Measurements from ENCODE around the gene TMEM178B.
"Not testable (repeated sequence)": the region's sequence is repeated elsewhere in the genome, so short reads cannot be mapped to it uniquely, and the experiment has no call there.

Gene TMEM178B

DNA sequence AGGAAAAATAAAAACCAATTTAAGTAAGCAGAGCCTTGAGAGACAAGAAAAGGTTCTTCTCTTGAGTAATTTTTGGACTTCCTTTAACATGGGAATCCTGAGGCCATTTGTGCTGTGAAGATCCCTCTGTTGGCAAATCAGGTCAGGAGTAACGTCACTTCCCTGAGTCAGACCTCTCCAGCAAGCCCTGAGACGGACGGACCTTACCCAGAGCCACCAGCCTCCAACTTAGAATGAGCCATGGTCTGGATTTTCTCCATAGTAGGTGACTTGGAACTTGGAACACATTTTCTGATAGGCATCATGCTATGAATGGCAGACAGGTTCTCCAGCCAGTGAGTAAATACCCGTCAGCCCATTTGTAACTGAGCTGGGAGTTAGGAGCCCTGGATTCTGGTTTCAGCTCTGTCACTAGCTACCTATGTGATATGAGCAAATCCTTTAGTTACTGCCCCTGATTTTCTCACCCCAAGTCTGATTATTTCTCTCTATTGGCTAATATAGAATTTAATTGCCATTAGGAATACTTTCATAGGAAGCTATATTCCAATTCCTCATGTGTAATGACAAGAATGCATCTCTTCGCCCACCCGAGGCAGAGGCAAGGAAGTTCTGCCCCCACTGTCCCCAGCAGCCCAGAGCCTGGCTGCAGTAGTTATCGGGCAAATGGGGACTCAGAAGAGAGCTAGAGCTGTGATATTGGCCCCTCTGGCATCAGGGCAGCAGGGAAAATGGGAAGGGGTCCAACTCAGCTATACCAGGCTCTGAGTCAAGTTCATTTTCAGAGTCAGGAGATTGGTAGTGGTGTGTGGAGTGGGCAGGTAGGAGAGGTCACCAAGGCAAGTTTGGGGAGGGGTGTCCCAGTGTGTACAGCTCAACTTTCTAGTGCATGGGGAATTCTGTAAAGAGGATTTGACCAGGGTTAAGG lies 323.6 kb downstream of the TMEM178B start:
- DNase-seq = no peak

DNA sequence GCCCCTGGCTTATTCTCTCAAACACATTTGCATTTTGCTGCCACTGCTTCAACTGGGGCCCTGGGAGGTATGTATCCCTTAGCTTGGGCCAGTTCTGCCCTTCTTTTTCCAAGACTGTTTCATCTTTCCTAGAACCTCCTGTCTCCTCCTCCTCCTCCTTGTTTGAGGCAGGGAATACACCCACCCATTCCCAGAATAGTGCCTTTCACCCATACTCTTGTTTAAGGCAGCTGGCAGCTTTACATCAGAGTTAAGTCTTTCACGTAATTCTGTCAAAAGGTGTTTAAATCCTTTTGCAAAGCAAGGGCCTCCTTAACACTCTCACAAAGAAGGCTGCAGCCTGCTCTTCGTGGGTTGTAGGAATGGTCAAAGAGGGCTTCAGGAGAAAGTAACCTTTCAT lies 326.5 kb downstream of the TMEM178B start:
- DNase-seq = no peak

DNA sequence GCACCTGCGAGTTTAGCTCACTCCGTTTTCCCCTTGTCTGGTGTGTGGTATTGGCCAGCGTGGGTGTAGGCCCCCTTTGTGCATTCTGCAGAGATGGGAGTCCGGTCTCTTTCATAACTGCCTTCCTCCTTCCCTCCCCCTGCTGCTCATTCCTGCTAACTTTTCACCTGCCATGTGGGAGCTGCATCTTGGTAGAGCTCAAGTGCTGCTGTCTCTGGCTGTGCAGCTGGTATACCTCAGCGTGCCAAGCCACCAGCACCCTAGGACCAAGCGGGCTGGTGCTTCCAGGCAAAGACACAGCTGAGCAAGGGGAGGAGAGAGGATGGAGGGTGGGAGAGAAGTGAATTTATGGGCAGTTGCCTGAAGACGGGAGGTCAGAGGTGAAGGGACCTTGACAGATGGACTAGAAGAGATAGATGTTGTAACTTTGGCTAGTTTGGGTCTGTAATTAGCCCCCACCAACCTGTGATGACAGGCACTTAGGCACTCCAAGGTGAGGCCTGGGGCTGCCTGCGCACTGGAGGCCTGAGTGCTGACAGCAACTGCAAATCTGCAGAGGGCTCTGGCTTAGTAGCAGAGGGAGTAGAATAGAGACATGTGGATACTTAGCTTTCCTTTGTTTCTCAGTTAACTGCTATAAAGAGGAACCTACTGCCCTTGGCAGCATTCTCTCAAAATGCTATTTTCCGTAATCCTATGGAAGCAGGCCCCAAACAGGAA lies 328.6 kb downstream of the TMEM178B start:
- no peak for DNase-seq

DNA sequence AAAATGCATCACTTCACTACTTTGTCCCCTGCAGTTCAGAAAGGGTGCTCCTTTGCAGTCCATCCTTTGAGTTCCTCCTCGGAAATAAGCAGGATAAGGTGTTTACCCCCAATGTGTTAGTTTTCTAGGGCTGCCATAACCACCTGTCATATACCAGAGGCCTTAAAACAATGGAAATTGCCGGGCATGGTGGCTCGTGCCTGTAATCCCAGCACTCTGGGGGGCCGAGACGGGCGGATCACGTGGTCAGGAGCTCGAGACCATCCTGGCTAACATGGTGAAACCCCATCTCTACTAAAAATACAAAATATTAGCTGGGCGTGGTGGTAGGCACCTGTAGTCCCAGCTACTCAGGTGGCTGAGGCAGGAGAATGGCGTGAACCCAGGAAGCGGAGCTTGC lies 330.0 kb downstream of the TMEM178B start:
- DNase-seq = not testable (repeated sequence)

DNA sequence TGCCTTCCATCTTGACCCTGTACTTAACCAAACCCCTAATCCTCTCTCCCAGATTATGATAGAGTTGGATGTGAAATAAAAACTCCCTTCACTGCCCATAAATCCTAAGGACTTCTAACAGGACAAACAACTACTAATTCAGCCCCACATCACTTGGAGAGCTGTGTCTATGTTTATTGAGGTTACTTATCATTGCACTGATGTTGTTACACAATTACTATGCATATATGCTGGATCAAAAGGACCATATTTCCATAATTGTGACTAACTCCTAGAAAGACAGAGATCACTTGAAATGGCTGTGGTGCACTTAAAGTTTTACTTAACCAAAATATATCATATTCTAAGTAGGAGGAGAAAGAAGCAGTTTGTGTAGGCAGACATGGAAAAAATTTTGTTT lies 332.5 kb downstream of the TMEM178B start:
- DNase-seq = no peak

DNA sequence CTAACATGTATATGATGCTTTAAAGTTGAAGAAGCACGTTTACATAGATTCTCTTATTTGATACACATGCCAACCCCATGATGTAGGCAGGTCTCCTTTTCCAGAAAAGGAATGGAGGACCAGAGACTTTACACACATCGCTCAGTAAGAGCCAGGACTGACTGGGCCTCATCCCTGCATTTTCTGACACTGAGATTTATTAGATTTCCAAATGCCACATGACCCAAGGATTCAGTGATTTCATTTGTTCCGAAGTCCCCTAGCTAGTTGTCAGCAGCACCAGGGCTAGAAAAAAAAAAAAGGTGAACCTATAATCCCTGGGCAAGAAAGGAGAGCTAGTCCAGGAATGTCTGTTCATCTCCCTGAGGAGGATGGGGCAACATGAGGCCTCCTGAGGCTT lies 334.0 kb downstream of the TMEM178B start:
- DNase-seq = no peak

DNA sequence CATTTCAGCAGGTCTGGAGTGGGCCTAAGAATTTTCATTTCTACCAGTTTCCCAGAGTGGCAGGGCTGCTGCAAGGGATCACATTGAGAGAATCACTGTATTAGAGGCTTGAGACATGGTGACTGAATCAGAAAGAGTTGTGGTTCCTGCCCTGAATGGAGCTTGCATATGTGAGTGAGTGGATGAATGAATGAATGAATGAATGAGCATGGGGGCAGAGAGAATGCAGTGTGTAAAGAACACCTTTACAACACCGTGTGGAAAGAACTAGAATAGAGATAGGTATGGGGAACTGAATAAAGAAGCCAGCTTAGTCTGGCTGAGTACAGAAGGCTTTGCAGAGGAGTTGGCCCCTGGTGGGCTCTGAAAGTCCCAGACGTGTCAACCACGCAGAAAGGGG lies 334.6 kb downstream of the TMEM178B start:
- DNase-seq = no peak

DNA sequence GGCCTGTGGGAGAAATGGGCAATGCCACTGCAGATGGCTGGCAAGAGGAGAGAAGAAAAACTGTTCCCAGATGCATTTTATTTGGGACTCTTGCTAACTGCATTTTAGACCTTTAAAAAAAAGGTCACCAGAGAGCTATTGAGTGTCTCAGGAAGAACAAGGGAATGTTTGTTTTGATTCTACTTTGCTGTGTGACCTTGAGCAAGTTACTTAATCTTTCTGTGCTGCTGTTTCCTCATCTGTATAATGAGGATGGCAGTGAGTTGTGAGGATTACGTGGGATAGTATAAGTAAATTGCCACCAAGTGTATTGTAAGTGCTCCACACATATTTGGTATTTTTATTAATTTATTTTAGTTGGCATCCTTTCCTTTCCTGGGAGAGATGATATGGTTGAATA lies 335.4 kb downstream of the TMEM178B start:
- no peak for DNase-seq

DNA sequence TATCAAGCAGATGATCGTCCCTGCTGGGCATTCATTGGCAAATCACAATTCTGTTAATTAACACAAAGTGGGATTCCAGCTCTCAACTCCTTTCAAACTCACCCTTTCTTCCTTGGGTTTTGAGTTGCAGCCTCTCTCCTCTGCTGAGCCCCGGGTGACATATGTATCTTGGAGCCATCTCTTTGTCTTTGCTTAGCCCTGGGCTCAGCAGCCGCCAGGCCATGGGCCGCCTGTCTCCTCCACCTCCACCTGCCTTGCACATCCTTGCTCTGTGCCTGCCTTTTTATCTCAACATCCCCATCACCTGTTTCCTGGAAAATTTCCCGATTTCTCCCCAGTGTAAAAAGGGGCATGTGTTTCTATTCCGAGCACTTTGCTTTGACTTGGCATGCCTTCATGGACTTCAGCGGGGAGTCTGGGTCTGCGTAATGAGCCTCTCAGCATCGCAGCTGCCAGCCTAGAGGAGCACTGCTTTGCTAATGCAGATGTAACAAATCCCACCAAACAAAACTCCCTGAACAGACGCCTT lies 336.0 kb downstream of the TMEM178B start:
- DNase-seq = no peak

DNA sequence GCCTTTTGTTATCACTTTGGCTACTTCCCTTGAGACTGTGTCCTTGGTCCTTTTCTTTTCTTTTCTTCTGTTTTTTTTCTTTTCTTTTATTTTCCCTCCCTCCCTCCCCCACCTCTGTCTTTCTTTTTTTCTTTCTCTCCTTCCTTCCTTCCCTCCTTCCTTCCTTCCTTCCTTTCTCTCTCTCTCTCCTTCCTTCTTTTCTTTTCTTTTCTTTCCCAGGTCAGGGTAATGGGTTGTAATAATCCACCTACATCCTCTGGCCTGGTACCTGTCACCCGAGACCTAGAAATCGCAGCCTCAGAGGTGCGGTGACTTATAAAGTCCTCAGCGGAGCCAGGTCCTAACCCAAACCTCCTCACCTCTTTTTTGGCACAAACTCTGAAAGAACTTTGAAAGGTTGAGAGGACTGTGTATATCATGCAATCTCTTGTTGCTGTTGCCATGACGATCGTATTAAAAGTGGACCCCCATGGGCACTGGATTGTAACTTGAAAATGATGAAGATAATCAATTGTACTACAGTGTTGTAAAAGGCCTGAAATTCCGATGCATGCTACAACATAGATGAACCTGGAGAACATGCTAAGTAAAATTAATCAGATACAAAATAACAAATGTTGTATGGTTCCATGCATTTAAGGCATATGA lies 336.6 kb downstream of the TMEM178B start:
- no peak for DNase-seq

DNA sequence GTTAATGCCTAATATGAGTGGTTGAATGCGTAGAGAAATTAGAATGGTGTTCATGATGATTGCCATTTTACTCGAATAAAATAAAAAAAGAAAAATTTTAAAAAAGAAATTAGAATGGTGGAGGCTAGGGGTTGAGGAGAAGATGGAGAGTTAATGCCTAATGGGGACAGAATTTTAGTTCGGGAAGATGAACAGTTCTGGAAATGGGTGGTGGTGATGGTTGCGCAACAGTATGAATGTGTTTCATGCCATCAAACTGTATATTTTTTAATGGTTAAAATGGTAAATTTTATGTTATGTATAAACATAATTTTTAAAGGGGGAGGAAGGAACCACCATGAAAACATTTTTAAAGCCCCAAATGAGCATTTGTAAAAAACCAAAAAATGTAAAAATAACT lies 337.3 kb downstream of the TMEM178B start:
- no peak for DNase-seq

DNA sequence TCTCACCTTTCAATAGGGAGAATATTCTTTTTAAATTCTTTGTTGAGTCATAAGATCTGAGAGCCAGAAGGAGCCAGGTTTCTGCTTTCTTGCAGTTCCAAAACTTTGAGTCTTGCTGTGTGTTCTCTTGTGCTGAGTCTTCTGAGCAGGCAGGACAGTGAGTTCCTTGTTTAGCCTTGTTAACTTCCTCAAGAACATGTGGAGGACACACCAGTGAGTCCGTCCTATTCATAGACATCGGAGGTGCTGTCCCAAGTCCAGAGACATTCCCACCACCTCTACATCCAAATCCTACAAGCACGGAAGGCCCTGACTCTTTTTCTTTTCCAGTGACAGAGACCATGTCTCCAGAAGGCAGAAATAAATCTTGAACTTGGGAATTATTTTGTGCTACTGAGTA lies 342.1 kb downstream of the TMEM178B start:
- no peak for DNase-seq

DNA sequence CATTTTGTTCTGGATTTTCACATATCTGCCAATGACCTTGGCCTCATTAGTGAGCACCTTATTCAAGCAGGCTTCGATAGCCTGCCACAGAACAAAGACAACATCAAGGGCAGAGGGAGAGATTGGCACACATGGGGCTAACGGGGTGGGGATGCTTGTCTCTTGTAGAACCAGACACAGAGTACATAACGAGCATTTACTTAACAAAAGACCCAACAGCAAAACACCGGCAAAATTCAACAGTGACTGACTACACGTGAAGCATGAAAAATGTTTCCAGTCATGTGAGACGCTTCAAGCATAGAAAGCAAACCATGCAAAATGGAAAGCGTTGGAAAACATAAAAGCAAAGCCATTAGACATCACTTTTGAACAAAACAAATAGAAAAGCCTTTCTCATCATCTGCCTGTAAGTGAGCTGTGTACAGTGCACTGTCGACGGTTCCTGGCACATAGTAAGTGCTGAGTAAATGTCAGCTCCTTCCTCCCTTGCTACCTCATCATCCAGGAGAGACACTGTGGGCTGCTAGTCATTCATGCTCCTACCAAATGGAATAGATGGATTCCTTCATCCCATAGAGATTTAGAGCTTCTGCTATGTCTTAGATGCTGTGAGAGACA lies 342.9 kb downstream of the TMEM178B start:
- no peak for DNase-seq

DNA sequence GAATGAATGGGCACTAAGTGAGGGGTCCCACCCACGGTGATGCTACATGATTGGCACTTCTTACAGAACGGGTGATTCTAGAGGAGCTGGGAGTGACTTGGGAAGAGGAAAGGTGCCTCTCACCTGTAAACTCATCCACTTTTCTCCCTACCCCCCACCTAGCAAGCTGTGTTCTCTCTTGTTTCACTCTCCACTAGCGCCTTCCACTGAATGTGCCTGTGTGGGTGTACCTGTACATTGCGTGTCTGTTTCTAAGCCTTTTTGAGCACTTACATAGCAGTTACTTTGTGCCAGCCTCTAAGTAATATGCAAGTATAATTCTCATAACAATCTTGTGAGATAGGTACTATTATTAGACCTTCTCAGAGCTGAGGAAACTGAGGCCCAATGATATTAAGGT lies 343.6 kb downstream of the TMEM178B start:
- no peak for DNase-seq

DNA sequence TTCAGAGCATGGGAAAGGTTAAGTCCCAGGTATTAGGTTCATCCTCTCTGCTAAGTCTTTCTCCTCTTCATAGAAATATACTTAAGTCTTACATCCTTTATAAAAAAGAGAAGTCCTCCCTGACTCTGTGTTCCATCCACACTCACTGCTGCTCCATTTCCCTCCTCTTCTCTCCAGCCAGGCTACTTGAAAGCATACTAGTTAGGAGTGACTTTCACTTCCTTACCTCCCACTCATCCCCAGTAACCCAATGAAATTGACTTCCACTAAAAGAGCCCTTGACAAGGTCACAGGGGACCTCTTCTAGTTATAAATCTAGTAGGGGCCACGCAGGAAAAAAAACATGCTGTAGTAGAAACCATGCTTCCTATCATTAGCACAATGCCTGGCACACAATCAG lies 344.2 kb downstream of the TMEM178B start:
- no peak for DNase-seq

DNA sequence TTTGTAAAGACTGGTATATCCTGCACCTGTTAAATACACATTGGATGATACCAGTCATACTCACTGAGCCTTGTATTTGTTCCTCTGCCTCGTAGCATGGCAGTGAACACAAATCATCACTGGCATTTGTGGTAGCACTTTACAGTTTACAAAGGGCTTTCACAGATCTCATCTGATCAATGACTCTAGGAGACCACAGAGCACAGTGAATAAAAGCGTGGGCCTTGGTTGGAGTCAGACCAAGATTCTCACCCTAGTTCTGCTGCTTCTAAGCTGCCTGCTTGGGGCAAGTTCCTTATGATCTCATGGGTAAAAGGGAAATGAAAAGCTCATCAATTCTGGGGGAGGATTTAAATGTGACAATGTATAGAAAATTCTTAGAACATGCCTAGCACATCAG lies 347.4 kb downstream of the TMEM178B start:
- no peak for DNase-seq

DNA sequence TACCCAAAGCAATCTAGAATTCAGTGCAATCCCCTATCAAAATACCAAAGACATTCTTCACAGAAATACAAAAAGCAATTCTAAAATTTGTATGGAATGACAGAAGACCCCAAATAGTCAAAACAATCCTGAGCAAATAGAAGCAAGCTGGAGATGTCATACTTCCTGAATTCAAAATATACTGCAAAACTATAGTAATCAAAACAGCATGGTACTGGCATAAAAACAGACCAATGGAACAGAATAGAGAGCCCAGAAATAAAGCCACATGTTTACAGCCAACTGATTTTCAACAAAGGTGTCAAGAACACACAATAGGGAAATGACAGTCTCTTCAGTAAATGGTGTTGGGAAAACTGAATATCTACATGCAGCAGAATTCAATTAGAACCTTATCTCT lies 353.3 kb downstream of the TMEM178B start:
- DNase-seq = no peak

DNA sequence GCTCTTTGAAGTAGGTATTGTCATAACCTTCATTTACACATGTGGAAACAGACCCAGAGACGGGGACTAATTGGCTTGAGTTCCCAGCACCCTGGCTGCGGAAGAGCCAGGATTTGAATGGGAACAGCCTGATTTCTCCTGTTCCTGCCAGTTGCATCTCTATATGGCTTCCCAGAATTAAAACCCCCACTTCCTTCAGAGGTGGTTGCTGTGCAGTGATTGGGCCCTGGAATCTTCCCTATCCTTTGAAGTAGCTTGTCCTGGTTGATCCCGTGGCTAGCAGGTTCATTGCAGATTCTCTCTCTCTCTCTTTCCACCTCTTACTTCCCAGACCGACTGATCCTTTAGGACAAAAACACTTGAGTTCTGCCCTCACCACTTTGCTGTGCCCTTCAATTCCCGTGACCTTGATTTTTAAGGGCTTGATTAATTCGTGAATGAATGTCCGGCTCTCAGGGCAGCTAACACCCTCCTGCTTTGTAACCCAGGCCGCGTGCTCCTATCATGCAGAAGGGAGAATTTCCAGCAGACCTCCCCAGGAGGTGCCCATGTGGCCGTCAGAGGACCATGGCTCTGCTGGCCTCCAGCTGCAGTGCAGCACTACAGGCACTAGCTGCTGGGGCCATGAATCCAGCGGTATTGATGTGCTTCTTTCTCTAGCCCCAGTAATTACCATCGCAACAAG lies 356.7 kb downstream of the TMEM178B start:
- no peak for DNase-seq

DNA sequence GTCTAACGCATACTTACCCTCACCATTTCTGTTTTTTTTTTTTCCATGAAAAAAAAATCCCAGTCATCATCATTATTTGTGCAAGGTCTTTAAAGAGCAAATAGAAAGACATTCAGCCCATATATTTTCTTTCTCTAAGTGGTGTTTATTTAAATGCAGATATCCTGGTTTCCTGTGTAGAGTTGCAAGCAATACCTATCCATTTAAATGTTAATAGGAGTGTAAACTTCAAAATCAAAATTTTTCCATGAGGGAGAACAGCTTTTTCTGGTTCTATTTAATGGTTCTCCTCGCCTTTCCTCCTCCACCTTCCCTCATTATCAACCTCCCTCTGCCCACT lies 357.2 kb downstream of the TMEM178B start:
- no peak for DNase-seq

DNA sequence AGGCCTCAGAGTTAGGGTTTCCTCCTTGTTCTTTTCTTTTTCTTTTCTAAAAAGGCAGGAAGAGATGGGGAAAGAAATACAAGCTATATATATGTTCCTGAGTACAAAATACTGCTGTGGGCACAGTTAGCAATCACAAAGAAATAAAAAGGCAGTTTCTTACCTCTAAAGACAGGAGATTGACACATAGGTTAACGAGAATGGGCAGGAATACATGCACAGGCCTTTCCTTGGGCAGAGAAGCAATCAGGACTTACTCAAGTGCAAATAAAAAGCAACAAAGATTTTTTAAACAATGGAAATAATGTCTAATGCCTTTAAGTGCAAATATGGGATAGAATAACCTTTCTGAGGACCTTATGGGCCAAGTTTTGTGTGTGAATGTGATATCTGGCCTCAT lies 357.8 kb downstream of the TMEM178B start:
- no peak for DNase-seq

DNA sequence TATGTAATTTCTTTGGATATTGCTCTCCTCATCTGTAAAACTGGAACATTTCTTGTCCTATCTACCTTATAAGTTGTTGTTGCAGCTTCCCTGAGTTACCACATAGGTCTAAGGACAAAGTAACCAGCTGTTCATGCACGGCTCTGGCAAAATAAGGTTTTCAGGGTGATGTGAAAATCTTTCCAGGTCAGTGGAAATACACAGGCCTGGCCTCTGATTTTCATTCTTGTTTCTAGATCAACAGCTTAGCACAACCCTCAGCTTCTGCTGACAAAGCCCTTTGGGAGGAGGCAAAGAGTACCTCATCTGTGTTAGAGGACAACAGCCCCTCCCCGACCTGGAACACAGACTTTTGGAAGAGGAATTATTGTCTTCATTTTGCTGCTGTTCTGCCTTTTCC lies 359.8 kb downstream of the TMEM178B start:
- DNase-seq = no peak

DNA sequence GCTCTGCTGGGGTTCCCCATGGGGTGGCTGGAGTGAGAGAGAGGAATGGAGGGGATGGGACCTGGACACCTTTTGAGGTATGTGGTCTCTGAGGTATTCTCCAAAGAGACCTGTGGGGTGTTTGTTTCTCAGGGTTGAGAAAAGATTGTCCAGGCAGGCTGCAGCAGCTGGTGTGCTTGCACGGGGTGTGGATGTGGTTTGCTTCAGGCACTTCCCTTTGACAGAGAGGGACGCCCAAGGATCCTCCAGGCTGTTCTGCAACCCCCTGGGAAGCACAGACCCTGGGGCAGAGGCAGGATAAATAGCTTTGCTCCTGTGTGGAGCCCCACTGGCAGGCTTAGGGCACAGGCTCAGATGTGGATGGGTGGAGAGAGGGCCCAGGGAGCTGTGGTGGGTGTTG lies 362.3 kb downstream of the TMEM178B start:
- no peak for DNase-seq

Data from hematopoietic multipotent progenitor cell treated with erythropoietin and hydrocortisone succinate and interleukin-3 and kit ligand, for 6 days (in vitro differentiated cells).